GM21737 (cell line): ENCODE results near the gene HOMEZ.
"Not testable (repeated sequence)": the region's sequence is repeated elsewhere in the genome, so short reads cannot be mapped to it uniquely, and the experiment has no call there.

Experiments used
- ATAC-seq: cut with Tn5 transposase; IDR thresholded peaks from one replicate; pipeline ENCODE4 v1.9.1; 2021; ENCODE audit warnings: mild to moderate bottlenecking, moderate library complexity; ENCODE audit not compliant: unreplicated experiment

Gene HOMEZ

DNA sequence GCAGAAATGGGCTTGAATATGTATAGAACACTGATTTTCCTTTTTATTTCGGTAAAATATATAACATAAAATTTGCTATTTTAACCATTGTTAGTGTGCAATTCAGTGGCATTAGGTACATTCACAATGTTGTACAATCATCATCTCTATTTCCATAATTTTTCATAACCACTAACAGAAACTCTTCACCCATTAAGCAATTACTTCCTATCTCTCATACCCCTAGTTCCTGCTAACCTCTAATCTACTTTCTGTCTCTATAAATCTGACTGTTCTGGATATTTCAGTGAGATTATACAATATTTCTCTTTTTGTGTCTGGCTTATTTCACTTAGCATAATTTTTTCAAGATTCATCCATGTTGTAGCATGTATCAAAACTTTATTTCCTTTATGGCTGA is 57.1 kb downstream of the HOMEZ start:
- no peak for ATAC-seq

DNA sequence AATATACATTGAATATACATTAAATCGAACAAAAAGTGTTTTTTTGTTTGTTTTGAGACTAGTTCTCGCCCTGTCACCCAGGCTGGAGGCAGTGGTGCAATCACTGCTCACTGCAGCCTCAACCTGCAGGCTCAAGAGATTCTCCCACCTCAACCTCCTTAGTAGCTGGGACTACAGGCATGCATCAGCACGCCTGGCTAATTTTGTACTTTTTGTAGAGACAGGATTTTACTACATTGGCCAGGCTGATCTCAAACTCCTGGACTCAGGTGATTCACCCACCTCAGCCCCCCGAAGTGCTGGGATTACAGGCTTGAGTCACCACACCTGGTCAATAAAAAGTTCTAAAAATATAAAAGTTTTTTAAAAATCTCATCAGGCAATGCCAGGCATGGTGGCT is 58.4 kb downstream of the HOMEZ start:
- no peak for ATAC-seq

DNA sequence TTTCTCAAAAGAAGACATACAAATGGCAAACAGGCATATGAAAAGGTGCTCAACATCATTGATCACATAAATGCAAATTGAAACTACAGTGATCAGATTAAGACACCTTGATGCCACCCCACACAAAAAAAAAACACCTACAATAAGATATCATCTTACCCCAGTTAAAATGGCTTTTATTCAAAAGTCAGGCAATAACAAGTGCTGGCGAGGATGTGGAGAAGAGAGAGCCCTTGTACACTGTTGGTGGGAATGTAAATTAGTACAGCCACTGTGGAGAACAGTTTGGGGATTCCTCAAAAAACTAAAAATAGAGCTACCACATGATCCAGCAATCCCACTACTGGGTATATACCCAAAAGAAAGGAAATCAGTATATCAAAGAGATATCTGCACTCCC is 61.0 kb downstream of the HOMEZ start:
- ATAC-seq, result not testable (repeated sequence)
